Measurements from ENCODE around the gene ZNF800.

The ZNF800 gene

GRCh38 chr7:127353897-127354296 is 38.6 kb downstream of the ZNF800 start:
- intact Hi-C loops (cut with DNase I), result no loop called here

GRCh38 chr7:127350586-127350985 is 41.9 kb downstream of the ZNF800 start:
- intact Hi-C loops (cut with DNase I), result no loop called here
- DNase-seq, result no peak

More at GRCh38 chr7:127353897-127354296, 38.6 kb downstream of the ZNF800 start:
- no peak for DNase-seq

GRCh38 chr7:127349881-127350280 is 42.6 kb downstream of the ZNF800 start:
- intact Hi-C loops (cut with DNase I), result loop anchor here (5.0 kb wide), 1 partner anchor 167 kb away; no protein-coding TSS in a partner anchor
- DNase-seq, result no peak

GRCh38 chr7:127348247-127348631 is 44.3 kb downstream of the ZNF800 start:
- intact Hi-C loops (cut with DNase I), result loop anchor here (5.0 kb wide), 1 partner anchor 169 kb away; no protein-coding TSS in a partner anchor
- no peak for DNase-seq

- intact Hi-C loops (cut with DNase I), result loop anchor here (5.0 kb wide), 1 partner anchor 170 kb away; no protein-coding TSS in a partner anchor
- peak; percentile 11 to 94 (median 42) for DNase-seq
Observed at GRCh38 chr7:127347567-127348246, 44.8 kb downstream of the ZNF800 start.

GRCh38 chr7:127346575-127347256 is 45.8 kb downstream of the ZNF800 start:
- no peak for DNase-seq
- intact Hi-C loops (cut with DNase I), result loop anchor here (5.0 kb wide), 1 partner anchor 171 kb away; no protein-coding TSS in a partner anchor

- intact Hi-C loops (cut with DNase I), result no loop called here
- DNase-seq, result no peak
Observed at GRCh38 chr7:127342596-127342995, 49.9 kb downstream of the ZNF800 start.

- DNase-seq, result no peak
Observed at GRCh38 chr7:127338122-127338521, 54.4 kb downstream of the ZNF800 start.

GRCh38 chr7:127337581-127337980 is 54.9 kb downstream of the ZNF800 start:
- intact Hi-C loops (cut with DNase I), result no loop called here
- DNase-seq, result no peak

More at GRCh38 chr7:127338122-127338521, 54.4 kb downstream of the ZNF800 start:
- intact Hi-C loops (cut with DNase I), result no loop called here

- intact Hi-C loops (cut with DNase I), result no loop called here
- no peak for DNase-seq
Observed at GRCh38 chr7:127336458-127336857, 56.0 kb downstream of the ZNF800 start.

- intact Hi-C loops (cut with DNase I), result no loop called here
- DNase-seq, result no peak
Observed at GRCh38 chr7:127332880-127333279, 59.6 kb downstream of the ZNF800 start.

- intact Hi-C loops (cut with DNase I), result no loop called here
- no peak for DNase-seq
Observed at GRCh38 chr7:127330070-127330469, 62.4 kb downstream of the ZNF800 start.

GRCh38 chr7:127322832-127323493 is 69.5 kb downstream of the ZNF800 start:
- intact Hi-C loops (cut with DNase I), result no loop called here
- DNase-seq, result no peak

- DNase-seq, result no peak
- intact Hi-C loops (cut with DNase I), result no loop called here
Observed at GRCh38 chr7:127322351-127322750, 70.2 kb downstream of the ZNF800 start.

- intact Hi-C loops (cut with DNase I), result no loop called here
- DNase-seq, result no peak
Observed at GRCh38 chr7:127320974-127321373, 71.5 kb downstream of the ZNF800 start.
